Measurements from ENCODE around the gene SUSD2.
A peak's percentile ranks its signal among the peaks of the same experiment; 100 is the strongest.

Gene SUSD2

GRCh38 chr22:24149198-24149590 lies 32.1 kb upstream of the SUSD2 start:
- no peak for DNase-seq (ENCODE audit: low read depth)

- DNase-seq (ENCODE audit: low read depth) = no peak
These were observed 27.9 kb upstream of the SUSD2 start for GRCh38 chr22:24153353-24153752.

- DNase-seq (ENCODE audit: low read depth) = no peak
These were observed 27.3 kb upstream of the SUSD2 start for GRCh38 chr22:24153959-24154358.

- DNase-seq (ENCODE audit: low read depth) = no peak
These were observed 26.5 kb upstream of the SUSD2 start for GRCh38 chr22:24154826-24155225.

- peak; percentile 63 for DNase-seq (ENCODE audit: low read depth)
These were observed 25.6 kb upstream of the SUSD2 start for GRCh38 chr22:24155627-24156140.

- peak; percentile 42 for DNase-seq (ENCODE audit: low read depth)
These were observed 25.0 kb upstream of the SUSD2 start for GRCh38 chr22:24156141-24156912.

- DNase-seq (ENCODE audit: low read depth) = peak; percentile 73
These were observed 24.1 kb upstream of the SUSD2 start for GRCh38 chr22:24156913-24157821.

GRCh38 chr22:24157822-24158135 lies 23.5 kb upstream of the SUSD2 start:
- DNase-seq (ENCODE audit: low read depth) = no peak

GRCh38 chr22:24159650-24160049 lies 21.6 kb upstream of the SUSD2 start:
- DNase-seq (ENCODE audit: low read depth) = no peak

GRCh38 chr22:24160546-24160945 lies 20.7 kb upstream of the SUSD2 start:
- no peak for DNase-seq (ENCODE audit: low read depth)

GRCh38 chr22:24161485-24161884 lies 19.8 kb upstream of the SUSD2 start:
- DNase-seq (ENCODE audit: low read depth) = no peak

- DNase-seq (ENCODE audit: low read depth) = no peak
These were observed 19.4 kb upstream of the SUSD2 start for GRCh38 chr22:24161909-24162308.

GRCh38 chr22:24162436-24162835 lies 18.9 kb upstream of the SUSD2 start:
- DNase-seq (ENCODE audit: low read depth) = no peak

GRCh38 chr22:24164243-24164642 lies 17.0 kb upstream of the SUSD2 start:
- no peak for DNase-seq (ENCODE audit: low read depth)

- peak; percentile 54 for DNase-seq (ENCODE audit: low read depth)
These were observed 16.3 kb upstream of the SUSD2 start for GRCh38 chr22:24164940-24165339.

- no peak for DNase-seq (ENCODE audit: low read depth)
These were observed 15.6 kb upstream of the SUSD2 start for GRCh38 chr22:24165673-24166072.

GRCh38 chr22:24166811-24167210 lies 14.5 kb upstream of the SUSD2 start:
- DNase-seq (ENCODE audit: low read depth) = no peak

GRCh38 chr22:24169439-24170058 lies 11.7 kb upstream of the SUSD2 start:
- DNase-seq (ENCODE audit: low read depth) = no peak

GRCh38 chr22:24170188-24170587 lies 11.1 kb upstream of the SUSD2 start:
- DNase-seq (ENCODE audit: low read depth) = no peak

- DNase-seq (ENCODE audit: low read depth) = no peak
These were observed 10.7 kb upstream of the SUSD2 start for GRCh38 chr22:24170632-24171031.

GRCh38 chr22:24171822-24172221 lies 9.5 kb upstream of the SUSD2 start:
- no peak for DNase-seq (ENCODE audit: low read depth)

GRCh38 chr22:24175160-24175808 lies 6.0 kb upstream of the SUSD2 start:
- peak; percentile 56 for DNase-seq (ENCODE audit: low read depth)

Measured in amniotic epithelial cell (primary cell).